Hair follicle dermal papilla cell (primary cell): ENCODE results near the gene TMEM130. TPM values are rescaled to one million over a fixed set of nuclear protein-coding genes. Genes with fewer than 3 reads are reported as not detected.

Source experiments
- small RNA-seq: library from RNA; depleted of rRNA; stranded (forward); fragments of <200 nt; gene quantifications from one replicate; pipeline ENCODE3, GENCODE V24; 2012
- total RNA-seq: library from RNA; depleted of rRNA; stranded (reverse); fragments of >200 nt; gene quantifications from 2 replicates; pipeline ENCODE4 v1.2.3, GENCODE V29; 2012

The TMEM130 gene, protein sequence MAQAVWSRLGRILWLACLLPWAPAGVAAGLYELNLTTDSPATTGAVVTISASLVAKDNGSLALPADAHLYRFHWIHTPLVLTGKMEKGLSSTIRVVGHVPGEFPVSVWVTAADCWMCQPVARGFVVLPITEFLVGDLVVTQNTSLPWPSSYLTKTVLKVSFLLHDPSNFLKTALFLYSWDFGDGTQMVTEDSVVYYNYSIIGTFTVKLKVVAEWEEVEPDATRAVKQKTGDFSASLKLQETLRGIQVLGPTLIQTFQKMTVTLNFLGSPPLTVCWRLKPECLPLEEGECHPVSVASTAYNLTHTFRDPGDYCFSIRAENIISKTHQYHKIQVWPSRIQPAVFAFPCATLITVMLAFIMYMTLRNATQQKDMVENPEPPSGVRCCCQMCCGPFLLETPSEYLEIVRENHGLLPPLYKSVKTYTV
- 0.12 and 0.49 TPM in 2 replicates for total RNA-seq

DNA sequence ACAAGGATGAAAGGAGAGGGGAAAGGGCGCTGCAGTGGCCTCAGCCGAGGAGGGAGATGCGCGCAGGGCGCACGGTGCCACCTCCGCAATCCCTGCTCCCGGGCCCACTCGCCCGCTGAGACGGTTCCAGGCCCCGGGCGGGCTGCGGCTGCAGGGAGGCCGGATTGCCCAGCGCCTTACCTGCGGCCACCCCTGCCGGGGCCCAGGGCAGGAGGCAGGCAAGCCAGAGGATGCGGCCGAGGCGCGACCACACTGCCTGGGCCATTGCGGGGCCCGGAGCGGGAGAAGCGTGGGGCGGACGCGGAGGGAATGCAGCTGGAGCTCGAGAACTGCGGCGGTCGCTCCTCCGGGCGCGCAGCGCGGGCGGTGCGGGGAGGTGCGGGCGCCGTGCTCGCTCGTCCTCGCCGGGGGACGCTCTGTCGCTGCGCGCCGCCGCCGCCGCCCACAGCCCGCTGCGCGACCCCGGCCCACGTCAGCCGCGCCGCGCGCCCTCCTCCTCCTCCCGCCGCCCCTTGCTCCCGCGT, at the start of gene TMEM130:
TSS of gene TMEM130 (minus strand) at position 418 of the 524 bp plus-strand sequence. CDS start at position 265, 153 bp downstream.

DNA sequence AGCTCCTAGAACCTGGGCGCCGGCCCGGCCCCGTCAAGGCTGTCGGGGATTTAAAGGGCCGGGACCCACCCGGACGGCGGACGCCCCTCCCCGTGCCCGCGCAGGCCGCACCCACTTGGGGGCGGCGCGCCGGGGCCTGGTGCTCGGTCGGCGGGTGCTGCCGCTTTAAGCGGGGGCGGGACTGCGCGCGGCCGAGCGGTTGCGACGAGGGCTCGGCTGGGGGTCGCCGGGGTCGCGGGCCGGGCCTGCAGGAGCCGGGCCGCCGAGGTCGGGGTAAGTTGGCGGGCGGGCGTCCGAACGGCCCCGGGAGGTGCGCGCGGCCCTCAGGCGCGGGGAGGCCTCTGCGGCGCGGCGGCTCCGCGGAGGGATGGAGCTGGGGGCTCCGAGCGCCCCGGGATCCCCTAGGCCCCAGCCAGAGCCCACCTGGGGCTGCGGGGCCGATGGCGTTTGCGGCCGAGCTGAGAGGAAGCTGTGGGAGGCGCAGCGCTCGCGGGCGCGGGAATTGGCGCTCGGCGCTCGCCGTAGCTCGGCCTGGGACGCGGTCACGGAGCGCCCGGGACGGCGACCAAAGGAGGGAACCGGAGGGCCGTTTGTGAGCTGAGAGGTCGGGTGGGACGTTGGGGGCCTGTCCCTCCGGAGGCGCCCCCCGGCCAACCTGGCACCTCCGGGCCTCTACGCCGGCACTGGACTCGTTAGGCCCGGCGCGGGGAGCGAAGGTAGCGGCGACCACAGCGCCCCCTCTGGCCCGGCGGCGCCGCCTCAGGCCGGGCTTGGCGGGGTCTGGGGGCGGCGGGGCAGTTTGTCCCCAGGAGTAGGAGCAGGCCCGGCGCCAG, 8.8 kb upstream of the TMEM130 start, which contains the start of gene TRRAP:
TSS of gene TRRAP (plus strand) at position 168 of the 833 bp plus-strand sequence. CDS start 2,619 bp downstream, outside the sequence.

Small RNA genes within 50 kb of the gene (small RNA-seq; reads per million reads assigned to genes)
- 19.5 reads per million, percentile 95 among the genes with 10 or more reads in this experiment for gene MIR3609

Other genes with a start within 250 kb of the TMEM130 start
- gene TRRAP, start 8.5 kb upstream of the TMEM130 start, total RNA-seq: 22.0 and 27.1 TPM in 2 replicates